Body of pancreas (tissue), 4 donors: ENCODE results near the gene WDR41.

ENCODE experiments used
- POLR2A ChIP-seq, 3 donors: fragments of 450-650 bp; IDR thresholded peaks; one replicate each; pipeline ENCODE4 v1.6.1; 2016; ENCODE audit warnings: antibody characterized with exemption in 3 of 3, mild to moderate bottlenecking in 2 of 3
- TF ChIP-seq, protein P1 (sequence below), 7 experiments: fragments of 450-650 bp in 4 of 7; fragments of 200-600 bp in 3 of 7; sonication (generic) in 3 of 7; IDR thresholded peaks; one replicate each; pipeline ENCODE4 v1.5.1; 2016 to 2019; ENCODE audit warnings: antibody characterized with exemption in 7 of 7

DNA sequence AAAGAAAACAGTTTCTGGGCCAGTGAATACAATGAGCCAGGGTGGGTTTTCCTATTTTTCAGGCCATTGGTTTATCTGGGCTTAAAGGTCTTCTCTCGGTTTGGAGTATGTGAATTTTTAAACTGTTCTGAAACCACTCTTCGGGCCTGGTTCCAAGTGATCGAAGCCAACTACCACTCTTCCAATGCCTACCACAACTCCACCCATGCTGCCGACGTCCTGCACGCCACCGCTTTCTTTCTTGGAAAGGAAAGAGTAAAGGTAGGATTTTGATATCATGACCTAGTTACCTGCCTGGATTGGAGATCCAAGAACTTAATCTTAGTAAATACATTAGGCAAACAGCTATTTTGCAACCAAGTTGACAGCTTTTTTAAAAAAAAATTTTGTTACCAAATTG is 79.1 kb downstream of the WDR41 start:
- no peak for TF ChIP-seq POLR2A (IDR thresholded peaks at IDR 0.05)
- TF ChIP-seq, protein P1, sequence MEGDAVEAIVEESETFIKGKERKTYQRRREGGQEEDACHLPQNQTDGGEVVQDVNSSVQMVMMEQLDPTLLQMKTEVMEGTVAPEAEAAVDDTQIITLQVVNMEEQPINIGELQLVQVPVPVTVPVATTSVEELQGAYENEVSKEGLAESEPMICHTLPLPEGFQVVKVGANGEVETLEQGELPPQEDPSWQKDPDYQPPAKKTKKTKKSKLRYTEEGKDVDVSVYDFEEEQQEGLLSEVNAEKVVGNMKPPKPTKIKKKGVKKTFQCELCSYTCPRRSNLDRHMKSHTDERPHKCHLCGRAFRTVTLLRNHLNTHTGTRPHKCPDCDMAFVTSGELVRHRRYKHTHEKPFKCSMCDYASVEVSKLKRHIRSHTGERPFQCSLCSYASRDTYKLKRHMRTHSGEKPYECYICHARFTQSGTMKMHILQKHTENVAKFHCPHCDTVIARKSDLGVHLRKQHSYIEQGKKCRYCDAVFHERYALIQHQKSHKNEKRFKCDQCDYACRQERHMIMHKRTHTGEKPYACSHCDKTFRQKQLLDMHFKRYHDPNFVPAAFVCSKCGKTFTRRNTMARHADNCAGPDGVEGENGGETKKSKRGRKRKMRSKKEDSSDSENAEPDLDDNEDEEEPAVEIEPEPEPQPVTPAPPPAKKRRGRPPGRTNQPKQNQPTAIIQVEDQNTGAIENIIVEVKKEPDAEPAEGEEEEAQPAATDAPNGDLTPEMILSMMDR (IDR thresholded peaks at IDR 0.05), result no peak
